Lung (tissue), 12 donors: ENCODE data around the gene DGCR6L. TPM values are rescaled to one million over a fixed set of nuclear protein-coding genes. Genes with fewer than 3 reads are reported as not detected.
A peak's percentile ranks its signal among the peaks of the same experiment; 100 is the strongest.
"Not testable (repeated sequence)": the region's sequence is repeated elsewhere in the genome, so short reads cannot be mapped to it uniquely, and the experiment has no call there.

Source experiments
- ATAC-seq: fragments of 200-7000 bp; cut with Tn5 transposase; one replicate; pipeline ENCODE4 v1.9.1; 2020; ENCODE audit warnings: moderate number of reproducible peaks; ENCODE audit not compliant: insufficient read depth, low FRiP score
- DNase-seq, 3 donors: peaks; one replicate each; pipeline ENCODE4 v3.0.0-alpha.2; 2013 to 2017
- H3K27ac ChIP-seq, 2 donors: one replicate each; pipeline ENCODE4 v1.5.1; 2013; ENCODE audit warnings: mild to moderate bottlenecking in 2 of 2, moderate library complexity in 2 of 2, control low read depth in 1 of 2, inconsistent platforms in 1 of 2, low read depth in 1 of 2, low read length in 1 of 2
- H3K27me3 ChIP-seq, 3 donors: one replicate each; pipeline ENCODE4 v1.5.1; 2013; ENCODE audit warnings: low read length in 2 of 3; ENCODE audit not compliant: control insufficient read depth in 3 of 3, insufficient read depth in 3 of 3
- H3K36me3 ChIP-seq, 4 donors: one replicate each; pipeline ENCODE4 v1.5.1; 2013; ENCODE audit warnings: low read length in 4 of 4, mild to moderate bottlenecking in 1 of 4, moderate library complexity in 1 of 4; ENCODE audit not compliant: control insufficient read depth in 4 of 4, insufficient read depth in 4 of 4
- H3K4me1 ChIP-seq, 5 donors: one replicate each; pipeline ENCODE4 v1.5.1; 2013; ENCODE audit warnings: low read length in 5 of 5, mild to moderate bottlenecking in 2 of 5, moderate library complexity in 1 of 5; ENCODE audit not compliant: control insufficient read depth in 5 of 5, insufficient read depth in 5 of 5
- H3K4me3 ChIP-seq: one replicate; pipeline ENCODE4 v1.5.1; 2013; ENCODE audit warnings: mild to moderate bottlenecking, control low read depth, moderate library complexity
- H3K9ac ChIP-seq, 2 donors: one replicate each; pipeline ENCODE4 v1.5.1; 2013; ENCODE audit warnings: low read length in 2 of 2, control low read depth in 1 of 2; ENCODE audit not compliant: insufficient read depth in 1 of 2
- H3K9me3 ChIP-seq, 4 donors: one replicate each; pipeline ENCODE4 v1.5.1; 2013; ENCODE audit warnings: low read length in 3 of 4, mild to moderate bottlenecking in 1 of 4, moderate library complexity in 1 of 4; ENCODE audit not compliant: control insufficient read depth in 4 of 4, insufficient read depth in 3 of 4
- CTCF ChIP-seq: IDR thresholded peaks from 2 replicates; pipeline ENCODE4 v1.5.1; 2012; ENCODE audit warnings: mild to moderate bottlenecking; ENCODE audit errors: control extremely low read depth, extremely low read depth
- WGBS, 2 donors: extraction: QIAGEN DNeasy Blood & Tissue Kit; methylation state at CpG; one replicate each; pipeline ENCODE4 v1.1.7; 2013; 5-methylcytosine and 5-hydroxymethylcytosine counted together
- polyA plus RNA-seq, 2 donors: library from polyadenylated mRNA; stranded (reverse); fragments of 200-250 nt; gene quantifications; one replicate each; pipeline ENCODE4 v1.2.1, GENCODE V29; 2013
- total RNA-seq, 2 donors: library from RNA; depleted of rRNA in 1 of 2; stranded (reverse); fragments of >200 nt in 1 of 2; gene quantifications; one replicate each; pipeline ENCODE4 v1.2.1, GENCODE V29; 2014 to 2021
- donor health status: control.
- donor health status: control.
- donor health status: Bipolar disorder and iron deficiency.
- donor health status: healthy.
- donor health status: DM: yes; HTN: yes; CAD: no.

Gene DGCR6L
- total and polyA plus RNA-seq, 4 donors, result 38.7 to 86.0 (median 42.5) TPM

GRCh38 chr22:20286784-20287423 lies 33.0 kb downstream of the DGCR6L start:
- not testable (repeated sequence) for DNase-seq, H3K4me3 ChIP-seq, H3K36me3 ChIP-seq, H3K27ac ChIP-seq, H3K9ac ChIP-seq, H3K27me3 ChIP-seq, H3K4me1 ChIP-seq, ATAC-seq, H3K9me3 ChIP-seq
- 58 to 73% methylated on average over 15 to 17 of the region's 20 CpGs for WGBS, 2 donors

GRCh38 chr22:20286312-20286660 lies 33.6 kb downstream of the DGCR6L start:
- H3K4me1 ChIP-seq, H3K9me3 ChIP-seq, H3K9ac ChIP-seq, ATAC-seq, DNase-seq, H3K4me3 ChIP-seq, H3K27me3 ChIP-seq, H3K36me3 ChIP-seq, H3K27ac ChIP-seq: not testable (repeated sequence)
- 24 to 44% methylated on average over 8 of the region's 8 CpGs for WGBS, 2 donors

- peak; percentile 53 to 79 (median 66) for DNase-seq
- not testable (repeated sequence) for H3K27me3 ChIP-seq, H3K9ac ChIP-seq, H3K4me1 ChIP-seq, H3K36me3 ChIP-seq, H3K4me3 ChIP-seq, H3K9me3 ChIP-seq, H3K27ac ChIP-seq
- WGBS, 2 donors, result 40 to 46% methylated on average over 5 to 12 of the region's 12 CpGs
- peak; percentile 85 for TF ChIP-seq CTCF
- peak; percentile 87 for ATAC-seq
These were observed 34.2 kb downstream of the DGCR6L start for GRCh38 chr22:20285473-20286311.

- no peak for DNase-seq
- 83 to 86% methylated on average over 12 to 13 of the region's 13 CpGs for WGBS, 2 donors
- ATAC-seq, result no peak
- Histone ChIP-seq H3K27me3 (no peaks in the 10 kb centered on the region), H3K4me1 (no peaks in the 10 kb centered on the region), H3K36me3 (no peaks in the 10 kb centered on the region), H3K4me3 (no peak overlapping the region), H3K27ac (no peak overlapping the region), H3K9ac (no peak overlapping the region), H3K9me3 (no peaks in the 10 kb centered on the region)
- TF ChIP-seq CTCF, result no peak
These were observed 35.3 kb downstream of the DGCR6L start for GRCh38 chr22:20284471-20285086.
